ENCODE measurements around the gene SH3PXD2B.

Gene SH3PXD2B

GRCh38 chr5:172473427-172473826 lies 19.1 kb upstream of the SH3PXD2B start:
- H2AFZ ChIP-seq (ENCODE audit: low read length, unreplicated experiment), result no peak overlapping the region
- no peaks in the 10 kb centered on the region for H3K79me2 ChIP-seq (ENCODE audit: control insufficient read depth, insufficient read depth, low read length, unreplicated experiment)
- no peaks in the 10 kb centered on the region for H3K36me3 ChIP-seq (ENCODE audit: insufficient read depth, low read length)
- peaks cover 4% of the 10 kb centered on the region; the same call in 1 of the 2 replicates for H3K27me3 ChIP-seq (ENCODE audit: insufficient read depth, low read length)
- no peak overlapping the region for H3K27ac ChIP-seq (ENCODE audit: low read depth, low read length)
- H3K4me1 ChIP-seq (ENCODE audit: control insufficient read depth, insufficient read depth, low read length, unreplicated experiment), result no peaks in the 10 kb centered on the region
- H3K4me3 ChIP-seq (ENCODE audit: low read depth, low read length), result no peak overlapping the region

- Histone ChIP-seq H3K4me1 (ENCODE audit: control insufficient read depth, insufficient read depth, low read length, unreplicated experiment) (no peaks in the 10 kb centered on the region), H2AFZ (ENCODE audit: low read length, unreplicated experiment) (no peak overlapping the region), H3K36me3 (ENCODE audit: insufficient read depth, low read length) (no peaks in the 10 kb centered on the region), H3K4me3 (ENCODE audit: low read depth, low read length) (no peak overlapping the region), H3K27me3 (ENCODE audit: insufficient read depth, low read length) (peaks cover 13% of the 10 kb centered on the region; the same call in 1 of the 2 replicates), H3K27ac (ENCODE audit: low read depth, low read length) (no peak overlapping the region), H3K79me2 (ENCODE audit: control insufficient read depth, insufficient read depth, low read length, unreplicated experiment) (no peaks in the 10 kb centered on the region)
Measured at GRCh38 chr5:172469697-172470096, 15.4 kb upstream of the SH3PXD2B start.

- H3K27me3 ChIP-seq (ENCODE audit: insufficient read depth, low read length), result peaks cover 13% of the 10 kb centered on the region; the same call in 1 of the 2 replicates
- H3K79me2 ChIP-seq (ENCODE audit: control insufficient read depth, insufficient read depth, low read length, unreplicated experiment), result no peaks in the 10 kb centered on the region
- H2AFZ ChIP-seq (ENCODE audit: low read length, unreplicated experiment), result no peak overlapping the region
- H3K4me3 ChIP-seq (ENCODE audit: low read depth, low read length), result no peak overlapping the region
- H3K27ac ChIP-seq (ENCODE audit: low read depth, low read length), result no peak overlapping the region
- H3K4me1 ChIP-seq (ENCODE audit: control insufficient read depth, insufficient read depth, low read length, unreplicated experiment), result no peaks in the 10 kb centered on the region
- no peaks in the 10 kb centered on the region for H3K36me3 ChIP-seq (ENCODE audit: insufficient read depth, low read length)
Measured at GRCh38 chr5:172466062-172466461, 11.7 kb upstream of the SH3PXD2B start.

GRCh38 chr5:172463031-172463430 lies 8.7 kb upstream of the SH3PXD2B start:
- Histone ChIP-seq H3K36me3 (ENCODE audit: insufficient read depth, low read length) (no peaks in the 10 kb centered on the region), H3K27me3 (ENCODE audit: insufficient read depth, low read length) (peaks cover 9% of the 10 kb centered on the region; the same call in 1 of the 2 replicates), H3K4me3 (ENCODE audit: low read depth, low read length) (no peak overlapping the region), H3K27ac (ENCODE audit: low read depth, low read length) (no peak overlapping the region), H2AFZ (ENCODE audit: low read length, unreplicated experiment) (no peak overlapping the region), H3K4me1 (ENCODE audit: control insufficient read depth, insufficient read depth, low read length, unreplicated experiment) (peaks cover under 1% of the 10 kb centered on the region), H3K79me2 (ENCODE audit: control insufficient read depth, insufficient read depth, low read length, unreplicated experiment) (no peaks in the 10 kb centered on the region)

DNA sequence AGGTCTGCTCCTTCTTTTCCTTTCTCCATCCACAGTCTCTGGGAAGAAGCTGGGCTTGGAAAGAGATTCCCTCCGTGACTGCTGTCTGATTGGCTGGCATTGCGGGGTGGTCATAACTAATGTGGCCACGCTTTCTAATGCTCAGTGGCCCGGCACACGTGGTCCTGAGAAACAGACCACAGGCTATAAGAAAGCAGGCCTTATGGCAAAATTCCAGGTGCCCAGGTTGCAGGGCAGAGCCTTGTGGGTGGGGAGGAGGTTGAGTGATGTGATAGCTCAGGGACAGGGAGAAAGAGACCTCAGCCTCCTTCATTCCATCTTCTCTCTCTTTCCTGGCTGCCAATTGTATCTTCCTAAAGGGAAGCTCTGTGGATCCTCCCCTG lies 5.4 kb upstream of the SH3PXD2B start:
- Histone ChIP-seq H3K4me3 (ENCODE audit: low read depth, low read length) (no peak overlapping the region), H3K4me1 (ENCODE audit: control insufficient read depth, insufficient read depth, low read length, unreplicated experiment) (peaks cover 18% of the 10 kb centered on the region), H2AFZ (ENCODE audit: low read length, unreplicated experiment) (no peak overlapping the region), H3K36me3 (ENCODE audit: insufficient read depth, low read length) (no peaks in the 10 kb centered on the region), H3K27me3 (ENCODE audit: insufficient read depth, low read length) (no peaks in the 10 kb centered on the region), H3K27ac (ENCODE audit: low read depth, low read length) (no peak overlapping the region), H3K79me2 (ENCODE audit: control insufficient read depth, insufficient read depth, low read length, unreplicated experiment) (no peaks in the 10 kb centered on the region)

DNA sequence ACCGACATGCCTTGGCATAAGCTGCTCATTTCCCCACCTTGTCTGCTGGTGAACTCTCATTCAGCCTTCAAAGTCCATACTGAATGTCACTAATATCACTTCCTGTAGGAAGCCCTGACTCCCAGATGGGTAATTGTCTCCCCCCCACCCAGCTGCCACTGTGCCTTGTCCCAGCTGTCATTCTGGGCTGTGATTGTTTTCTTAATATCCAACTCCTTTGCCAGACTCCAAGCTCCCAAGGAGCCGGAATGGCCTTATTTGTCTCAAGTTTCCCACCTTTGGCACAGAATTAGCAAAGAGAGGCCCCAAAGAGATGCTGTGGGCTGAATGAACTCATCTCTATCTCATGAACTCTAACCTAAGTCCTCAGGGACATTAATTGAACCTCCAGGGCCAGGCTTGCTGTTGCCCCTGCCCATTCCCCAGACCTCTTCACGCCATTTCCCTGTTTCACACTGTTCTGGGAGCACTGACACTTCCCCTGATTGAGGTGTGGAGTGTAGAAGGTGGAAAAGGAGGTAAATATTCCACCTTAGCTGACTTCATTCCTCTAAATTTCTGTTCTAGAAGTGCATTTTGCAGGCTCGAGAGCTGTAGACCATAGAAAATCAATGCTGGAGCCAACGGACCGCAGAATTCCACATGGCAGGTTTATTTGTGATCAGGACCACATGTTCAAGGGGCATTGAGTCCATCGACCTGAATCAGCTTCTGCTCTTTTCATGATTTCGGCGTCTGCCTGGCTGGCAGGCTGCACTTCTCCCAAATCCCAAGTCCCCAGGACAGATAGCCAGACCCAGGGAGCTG lies 4.9 kb upstream of the SH3PXD2B start:
- H3K79me2 ChIP-seq (ENCODE audit: control insufficient read depth, insufficient read depth, low read length, unreplicated experiment), result peaks cover under 1% of the 10 kb centered on the region
- H3K27me3 ChIP-seq (ENCODE audit: insufficient read depth, low read length), result no peaks in the 10 kb centered on the region
- H3K27ac ChIP-seq (ENCODE audit: low read depth, low read length), result no peak overlapping the region
- no peak overlapping the region for H2AFZ ChIP-seq (ENCODE audit: low read length, unreplicated experiment)
- H3K36me3 ChIP-seq (ENCODE audit: insufficient read depth, low read length), result no peaks in the 10 kb centered on the region
- no peak overlapping the region for H3K4me3 ChIP-seq (ENCODE audit: low read depth, low read length)
- peaks cover 18% of the 10 kb centered on the region for H3K4me1 ChIP-seq (ENCODE audit: control insufficient read depth, insufficient read depth, low read length, unreplicated experiment)

- H2AFZ ChIP-seq (ENCODE audit: low read length, unreplicated experiment), result peak overlapping the region; percentile 35
- H3K27me3 ChIP-seq (ENCODE audit: insufficient read depth, low read length), result no peaks in the 10 kb centered on the region
- no peaks in the 10 kb centered on the region for H3K36me3 ChIP-seq (ENCODE audit: insufficient read depth, low read length)
- peak overlapping the region; percentile 32 for H3K27ac ChIP-seq (ENCODE audit: low read depth, low read length)
- peaks cover 30% of the 10 kb centered on the region for H3K4me1 ChIP-seq (ENCODE audit: control insufficient read depth, insufficient read depth, low read length, unreplicated experiment)
- peaks cover 23% of the 10 kb centered on the region for H3K79me2 ChIP-seq (ENCODE audit: control insufficient read depth, insufficient read depth, low read length, unreplicated experiment)
- H3K4me3 ChIP-seq (ENCODE audit: low read depth, low read length), result no peak overlapping the region
Measured at GRCh38 chr5:172456076-172456722, 1.9 kb upstream of the SH3PXD2B start.

GRCh38 chr5:172455511-172456061 lies 1.3 kb upstream of the SH3PXD2B start:
- Histone ChIP-seq H3K4me3 (ENCODE audit: low read depth, low read length) (peak overlapping the region; percentile 76), H3K36me3 (ENCODE audit: insufficient read depth, low read length) (no peaks in the 10 kb centered on the region), H3K4me1 (ENCODE audit: control insufficient read depth, insufficient read depth, low read length, unreplicated experiment) (peaks cover 36% of the 10 kb centered on the region), H3K27me3 (ENCODE audit: insufficient read depth, low read length) (no peaks in the 10 kb centered on the region), H2AFZ (ENCODE audit: low read length, unreplicated experiment) (peak overlapping the region; percentile 35), H3K79me2 (ENCODE audit: control insufficient read depth, insufficient read depth, low read length, unreplicated experiment) (peaks cover 29% of the 10 kb centered on the region), H3K27ac (ENCODE audit: low read depth, low read length) (peak overlapping the region; percentile 32)

- peak overlapping the region; percentile 32 for H3K27ac ChIP-seq (ENCODE audit: low read depth, low read length)
- H3K27me3 ChIP-seq (ENCODE audit: insufficient read depth, low read length), result no peaks in the 10 kb centered on the region
- H3K79me2 ChIP-seq (ENCODE audit: control insufficient read depth, insufficient read depth, low read length, unreplicated experiment), result peaks cover 33% of the 10 kb centered on the region
- H3K4me1 ChIP-seq (ENCODE audit: control insufficient read depth, insufficient read depth, low read length, unreplicated experiment), result peaks cover 36% of the 10 kb centered on the region
- no peaks in the 10 kb centered on the region for H3K36me3 ChIP-seq (ENCODE audit: insufficient read depth, low read length)
- H2AFZ ChIP-seq (ENCODE audit: low read length, unreplicated experiment), result peak overlapping the region; percentile 92
- peak overlapping the region; percentile 76 for H3K4me3 ChIP-seq (ENCODE audit: low read depth, low read length)
Measured at GRCh38 chr5:172455087-172455381, 709 bp upstream of the SH3PXD2B start.

- Histone ChIP-seq H3K36me3 (ENCODE audit: insufficient read depth, low read length) (no peaks in the 10 kb centered on the region), H3K27me3 (ENCODE audit: insufficient read depth, low read length) (no peaks in the 10 kb centered on the region), H3K4me1 (ENCODE audit: control insufficient read depth, insufficient read depth, low read length, unreplicated experiment) (peaks cover 36% of the 10 kb centered on the region), H2AFZ (ENCODE audit: low read length, unreplicated experiment) (peak overlapping the region; percentile 43), H3K4me3 (ENCODE audit: low read depth, low read length) (peak overlapping the region; percentile 96), H3K27ac (ENCODE audit: low read depth, low read length) (peak overlapping the region; percentile 78), H3K79me2 (ENCODE audit: control insufficient read depth, insufficient read depth, low read length, unreplicated experiment) (peaks cover 43% of the 10 kb centered on the region)
Measured at GRCh38 chr5:172453986-172454357, 353 bp downstream of the SH3PXD2B start.
